Activated T-helper 1 cell treated with anti-CD3 and anti-CD28 coated beads, Interleukin-2, amount 50 U/mL, for 16 hours (primary cell): Measurements from ENCODE around the gene ANKRD31.
"Not testable (repeated sequence)": the region's sequence is repeated elsewhere in the genome, so short reads cannot be mapped to it uniquely, and the experiment has no call there.

ENCODE experiments used
- DNase-seq, 2 donors: peaks; one replicate each; pipeline ENCODE4 v3.0.0-alpha.2; 2020; ENCODE audit warnings: low read depth in 1 of 2, low spot score in 1 of 2

The ANKRD31 gene

GRCh38 chr5:75148051-75148450 is 88.6 kb downstream of the ANKRD31 start:
- DNase-seq, result no peak

- DNase-seq, result no peak
These were observed 94.0 kb downstream of the ANKRD31 start for GRCh38 chr5:75142566-75143136.

- DNase-seq, result no peak
These were observed 96.4 kb downstream of the ANKRD31 start for GRCh38 chr5:75140277-75140676.

GRCh38 chr5:75138689-75139088 is 98.0 kb downstream of the ANKRD31 start:
- DNase-seq, result no peak

GRCh38 chr5:75130818-75131349 is 105.8 kb downstream of the ANKRD31 start:
- no peak for DNase-seq

GRCh38 chr5:75116856-75117255 is 119.8 kb downstream of the ANKRD31 start:
- no peak for DNase-seq

- not testable (repeated sequence) for DNase-seq
These were observed 122.4 kb downstream of the ANKRD31 start for GRCh38 chr5:75114311-75114710.

- no peak for DNase-seq
These were observed 123.1 kb downstream of the ANKRD31 start for GRCh38 chr5:75113354-75114113.

GRCh38 chr5:75108931-75109596 is 127.6 kb downstream of the ANKRD31 start:
- DNase-seq, result no peak

GRCh38 chr5:75108515-75108914 is 128.2 kb downstream of the ANKRD31 start:
- DNase-seq, result no peak

- not testable (repeated sequence) for DNase-seq
These were observed 140.7 kb downstream of the ANKRD31 start for GRCh38 chr5:75095956-75096355.

GRCh38 chr5:75091597-75091996 is 145.1 kb downstream of the ANKRD31 start:
- no peak for DNase-seq

GRCh38 chr5:75089662-75090061 is 147.0 kb downstream of the ANKRD31 start:
- DNase-seq, result no peak

- no peak for DNase-seq
These were observed 147.5 kb downstream of the ANKRD31 start for GRCh38 chr5:75089137-75089536.

- no peak for DNase-seq
These were observed 148.0 kb downstream of the ANKRD31 start for GRCh38 chr5:75088648-75089047.

- no peak for DNase-seq
These were observed 155.2 kb downstream of the ANKRD31 start for GRCh38 chr5:75081510-75081909.

GRCh38 chr5:75079346-75079745 is 157.3 kb downstream of the ANKRD31 start:
- DNase-seq, result not testable (repeated sequence)

GRCh38 chr5:75078027-75078426 is 158.7 kb downstream of the ANKRD31 start:
- no peak for DNase-seq

- DNase-seq, result no peak
These were observed 164.6 kb downstream of the ANKRD31 start for GRCh38 chr5:75072061-75072460.

- no peak for DNase-seq
These were observed 165.6 kb downstream of the ANKRD31 start for GRCh38 chr5:75071100-75071499.

- no peak for DNase-seq
These were observed 169.2 kb downstream of the ANKRD31 start for GRCh38 chr5:75067434-75067833.

- DNase-seq, result no peak
These were observed 173.7 kb downstream of the ANKRD31 start for GRCh38 chr5:75062925-75063531.
